DMS53 treated with DMSO at 0.1 percent for 48 hours (cell line): ENCODE measurements around the gene CDKN3.
"Not testable (repeated sequence)": the region's sequence is repeated elsewhere in the genome, so short reads cannot be mapped to it uniquely, and the experiment has no call there.

Experiments
- DNase-seq: peaks from one replicate; lab custom pipeline; 2025; ENCODE audit not compliant: unreplicated experiment; lab: John Stamatoyannopoulos, UW

Gene CDKN3

DNA sequence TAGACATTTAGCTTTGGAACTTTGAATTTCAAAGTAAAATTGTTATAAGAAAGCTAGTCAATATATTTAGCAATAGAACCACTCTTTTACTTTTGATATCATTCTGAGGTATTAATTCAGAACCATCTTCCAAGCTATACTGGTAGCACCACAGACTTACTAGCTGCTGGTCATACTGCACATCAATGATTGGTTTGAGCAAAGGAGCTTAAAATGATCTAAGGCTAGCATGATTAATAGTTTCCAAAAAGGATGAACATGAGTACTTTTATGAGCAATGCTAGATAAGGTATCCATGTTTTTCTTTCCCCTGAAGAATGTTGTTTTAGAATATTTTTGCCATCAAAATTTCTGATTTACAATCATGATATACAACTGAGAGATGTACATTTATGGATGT, 27.2 kb downstream of the CDKN3 start:
- no peak for DNase-seq

DNA sequence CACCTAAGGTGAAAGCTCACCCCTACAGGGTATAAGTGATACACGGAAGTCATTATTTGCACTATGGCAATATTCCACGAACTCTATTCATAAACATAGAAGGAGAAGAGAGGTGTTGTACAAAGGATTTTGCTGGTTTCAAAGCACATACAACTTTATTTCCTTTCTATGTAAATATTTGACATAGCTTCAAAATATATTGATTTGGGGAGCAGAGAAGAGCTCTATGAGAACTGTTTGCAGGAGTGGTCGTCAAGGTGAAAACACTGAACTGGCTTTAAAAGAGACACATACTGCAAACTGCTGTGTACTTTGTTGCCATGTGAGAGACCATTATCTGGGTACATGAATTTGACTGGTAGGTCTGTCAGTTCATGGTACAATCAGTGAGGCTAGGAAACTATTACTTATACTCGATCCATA, 27.7 kb downstream of the CDKN3 start:
- no peak for DNase-seq

DNA sequence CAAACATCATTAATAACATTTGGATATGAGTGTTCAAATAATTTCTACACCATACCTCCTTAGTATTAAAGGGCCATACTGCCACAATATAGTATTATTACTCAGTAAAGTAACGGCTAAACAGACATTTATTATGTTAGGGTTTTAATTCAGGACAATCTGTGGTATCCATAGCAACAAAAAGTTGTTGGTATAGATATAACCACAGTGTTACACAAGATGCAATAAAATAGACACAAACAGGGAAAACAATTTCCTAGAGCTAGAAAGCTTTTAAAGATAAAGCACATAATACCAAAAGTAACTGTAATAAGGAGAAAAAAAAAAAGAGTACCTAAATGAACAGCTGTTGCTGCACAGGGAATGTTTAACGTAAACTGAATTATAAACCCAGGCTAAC, 28.3 kb downstream of the CDKN3 start:
- no peak for DNase-seq

DNA sequence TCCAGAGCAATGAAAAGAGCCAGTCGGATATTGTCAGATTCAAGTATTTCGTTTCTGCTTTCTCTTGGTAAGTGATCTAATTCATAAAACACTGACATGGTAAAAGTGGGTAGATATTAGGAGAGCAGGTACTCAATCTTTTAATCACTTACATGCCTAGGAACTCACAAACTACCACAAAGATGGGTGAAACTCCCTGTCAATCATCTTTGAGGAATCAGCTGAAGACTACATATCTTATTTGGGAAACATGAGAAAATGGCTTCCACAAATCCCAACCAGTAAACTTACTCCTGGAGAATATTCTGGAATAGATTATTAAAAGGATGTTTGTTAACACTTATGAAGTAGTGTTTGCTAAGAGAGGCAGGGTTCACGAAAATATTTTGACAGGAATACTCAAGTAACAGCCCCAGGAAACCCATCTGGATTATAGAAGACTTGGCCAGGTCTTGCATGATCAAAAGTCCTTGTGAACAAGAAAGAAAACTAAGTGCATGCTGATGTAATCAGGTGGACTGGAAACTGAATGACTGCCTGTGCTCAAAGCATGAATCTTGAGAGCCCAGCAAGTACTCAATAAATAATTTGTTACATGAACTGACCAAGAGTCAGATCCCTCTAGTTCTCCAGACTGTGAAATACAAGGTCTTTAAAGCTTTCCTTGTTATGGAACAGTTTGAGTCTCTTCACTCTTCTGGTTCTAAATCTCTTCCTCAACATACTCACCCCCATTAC, 28.9 kb downstream of the CDKN3 start:
- DNase-seq = no peak

DNA sequence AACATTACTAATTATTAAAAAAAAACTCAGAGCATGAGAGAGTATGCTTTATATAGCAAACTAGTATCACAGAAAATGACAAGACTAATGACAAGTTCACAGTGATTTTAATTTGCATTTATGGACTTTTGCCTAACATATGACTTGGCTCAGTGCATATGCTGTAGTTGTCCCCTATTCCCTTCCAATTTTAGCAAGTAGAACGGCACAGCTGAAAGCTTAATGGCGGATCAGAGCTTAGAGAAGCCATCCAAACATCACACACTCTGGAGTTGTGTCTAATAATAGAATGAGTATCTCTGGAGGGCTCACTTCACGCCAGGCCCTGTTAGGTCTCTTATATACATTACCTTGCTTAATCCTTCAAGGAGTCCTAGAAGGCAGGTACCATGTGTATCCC, 31.1 kb downstream of the CDKN3 start:
- DNase-seq = no peak

DNA sequence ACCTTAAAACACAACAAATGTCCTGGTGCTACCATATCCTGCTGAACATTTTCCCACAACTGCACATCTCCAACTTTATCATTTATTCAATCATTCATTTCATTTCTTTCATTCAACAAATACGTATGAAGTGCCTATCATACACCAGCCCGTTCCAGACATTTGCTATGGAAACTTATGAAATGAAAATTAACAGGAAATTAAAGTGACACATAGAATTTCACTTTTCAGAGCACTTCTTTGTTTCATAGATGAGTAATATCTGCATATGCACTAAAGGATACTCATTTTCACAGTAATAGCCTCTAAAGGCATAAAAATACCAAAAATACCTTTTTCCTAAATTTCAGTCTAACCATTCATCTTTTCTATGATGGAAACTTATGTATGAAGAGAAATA, 31.7 kb downstream of the CDKN3 start:
- DNase-seq = no peak

DNA sequence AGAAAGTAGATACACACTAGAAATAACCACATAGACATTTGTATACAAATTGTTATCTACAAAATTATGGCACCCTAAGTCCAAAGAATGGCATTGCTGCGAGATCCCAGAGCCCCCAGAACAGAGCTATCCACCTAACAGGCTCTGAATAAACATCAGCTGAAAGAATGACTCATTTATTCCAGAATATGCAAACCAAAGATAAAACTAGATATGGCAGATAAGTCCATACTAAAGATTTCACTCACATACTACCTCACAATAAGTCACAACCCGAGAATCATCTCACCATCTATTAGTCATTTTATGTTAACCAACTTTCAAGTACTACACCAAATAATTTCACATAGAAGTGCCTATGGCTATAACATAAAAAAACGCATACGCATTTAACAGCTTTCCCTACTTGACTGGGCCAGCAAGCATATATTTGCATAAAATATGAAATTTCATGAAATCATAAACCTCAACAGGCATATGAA, 38.7 kb downstream of the CDKN3 start:
- DNase-seq = no peak

DNA sequence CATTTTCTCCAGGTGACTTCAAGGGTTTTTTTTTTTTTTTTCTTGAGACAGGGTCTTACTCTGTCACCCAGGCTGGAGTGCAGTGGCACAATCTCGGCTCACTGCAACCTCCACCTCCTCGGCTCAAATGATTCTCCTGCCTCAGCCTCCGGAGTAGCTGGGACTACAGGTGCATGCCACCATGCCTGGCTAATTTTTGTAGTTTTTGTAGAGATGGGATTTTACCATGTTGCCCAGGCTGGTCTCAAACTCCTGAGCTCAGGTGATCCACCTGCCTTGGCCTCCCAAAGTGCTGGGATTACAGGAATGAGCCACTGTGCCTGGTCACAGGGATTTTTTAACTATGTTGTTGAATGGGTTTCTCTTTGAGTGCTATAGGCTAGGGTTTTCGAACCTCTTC, 41.1 kb downstream of the CDKN3 start:
- not testable (repeated sequence) for DNase-seq

DNA sequence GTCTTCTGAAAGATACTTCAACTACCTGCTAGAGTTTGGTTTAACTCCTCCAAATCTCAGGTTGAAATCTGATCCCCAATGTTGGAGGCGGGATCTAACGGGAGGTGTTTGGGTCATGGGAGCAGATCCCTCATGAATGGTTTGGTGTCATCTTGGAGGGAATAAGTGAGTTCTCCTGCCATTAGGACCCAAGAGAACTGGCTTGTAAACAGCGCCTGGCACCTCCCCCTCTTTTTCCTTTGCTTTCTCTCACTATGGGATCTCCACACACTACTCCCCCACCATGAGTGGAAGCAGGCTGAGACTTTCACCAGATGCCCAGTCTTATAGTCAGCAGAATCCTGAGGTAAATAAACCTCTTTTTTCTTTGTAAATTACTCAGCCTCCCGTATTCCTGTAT, 41.9 kb downstream of the CDKN3 start:
- no peak for DNase-seq

DNA sequence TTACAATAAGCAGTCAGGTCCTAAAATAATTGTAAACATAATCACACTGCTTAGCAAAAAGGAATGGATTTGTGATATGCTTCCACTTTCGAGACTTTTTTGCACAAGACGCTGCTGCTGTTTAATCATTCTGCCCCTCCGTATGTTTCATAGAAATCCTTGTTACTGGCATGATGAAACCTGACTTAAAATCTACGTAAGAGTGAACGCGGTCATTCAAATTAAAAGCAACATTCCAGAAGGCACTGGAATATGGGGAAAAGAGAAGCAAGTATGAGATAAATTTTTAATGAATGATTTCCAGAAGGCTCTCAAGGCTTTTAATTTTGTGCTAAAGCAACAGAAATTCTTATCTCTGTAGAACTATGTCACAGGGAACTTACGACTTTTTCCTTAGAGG, 43.2 kb downstream of the CDKN3 start:
- DNase-seq = no peak

DNA sequence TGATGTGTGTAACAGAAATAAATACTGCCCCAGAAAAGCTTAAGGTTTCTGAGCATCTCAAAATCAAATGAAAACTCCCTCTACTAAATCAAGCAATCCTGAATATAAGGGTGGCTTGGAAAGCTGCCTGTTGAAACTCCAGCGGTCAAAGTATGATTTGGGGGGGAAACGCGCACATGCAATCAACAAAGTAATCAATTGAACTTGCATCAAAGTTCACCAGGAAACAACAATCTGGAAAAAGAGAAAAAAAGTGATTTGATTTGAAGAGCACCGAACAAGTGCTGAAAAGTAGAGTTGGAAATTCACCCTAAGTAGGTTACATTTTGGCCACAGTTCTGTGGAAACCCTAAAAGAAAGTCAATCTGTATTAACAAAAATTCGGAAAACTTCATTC, 43.7 kb downstream of the CDKN3 start:
- no peak for DNase-seq

DNA sequence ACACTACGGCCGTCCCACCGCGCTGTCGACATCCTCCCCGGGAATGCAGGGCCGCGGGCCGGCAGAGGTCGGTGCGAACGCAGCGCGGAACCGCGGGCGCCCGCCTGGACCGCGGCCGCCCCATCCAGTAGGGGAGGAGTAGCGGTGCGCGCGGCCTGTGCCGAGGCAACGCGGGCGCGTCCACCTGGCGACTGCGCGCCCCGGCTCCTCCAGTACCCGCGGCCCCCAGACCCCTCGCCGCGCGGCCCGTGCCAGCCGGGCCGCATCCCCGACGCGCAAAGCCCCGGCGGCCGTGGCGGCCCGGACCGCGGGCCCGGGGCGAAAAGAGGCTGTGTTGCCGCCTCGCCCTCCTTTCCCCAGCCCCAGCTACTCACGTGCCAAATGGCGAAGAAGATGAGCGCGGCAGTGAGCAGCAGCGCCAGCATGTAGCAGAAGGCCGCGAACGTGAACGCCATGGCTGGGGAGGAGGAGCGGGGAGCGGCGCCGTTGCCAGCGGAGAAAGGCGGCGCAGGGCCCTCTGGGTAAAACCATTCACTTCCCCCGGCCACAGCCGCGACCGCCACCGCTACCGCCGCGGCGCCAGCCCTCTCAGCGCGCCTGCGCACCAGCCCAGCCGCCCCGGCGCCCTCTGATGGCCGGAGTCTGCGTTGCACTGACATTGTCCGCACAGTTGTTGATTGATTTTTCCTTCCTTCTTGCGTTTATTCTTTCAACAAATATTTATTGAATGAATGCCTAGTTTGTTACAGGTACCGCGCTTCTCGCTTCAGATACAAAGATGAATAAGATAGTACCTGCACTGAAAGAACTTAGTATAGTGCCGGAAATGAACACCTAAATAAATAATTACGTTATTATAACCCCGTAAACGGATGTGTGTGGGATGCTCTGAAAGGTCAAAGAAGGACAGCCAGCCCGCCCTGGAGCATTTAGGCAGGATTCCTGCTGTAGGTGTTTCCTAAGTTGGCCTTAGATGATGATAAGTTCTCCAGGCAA, 44.4 kb downstream of the CDKN3 start, which contains the start of gene CNIH1:
TSS of gene CNIH1 (minus strand) at position 502 of the 996 bp plus-strand sequence. CDS start at position 455, 47 bp downstream.
- DNase-seq = peak; percentile 86

DNA sequence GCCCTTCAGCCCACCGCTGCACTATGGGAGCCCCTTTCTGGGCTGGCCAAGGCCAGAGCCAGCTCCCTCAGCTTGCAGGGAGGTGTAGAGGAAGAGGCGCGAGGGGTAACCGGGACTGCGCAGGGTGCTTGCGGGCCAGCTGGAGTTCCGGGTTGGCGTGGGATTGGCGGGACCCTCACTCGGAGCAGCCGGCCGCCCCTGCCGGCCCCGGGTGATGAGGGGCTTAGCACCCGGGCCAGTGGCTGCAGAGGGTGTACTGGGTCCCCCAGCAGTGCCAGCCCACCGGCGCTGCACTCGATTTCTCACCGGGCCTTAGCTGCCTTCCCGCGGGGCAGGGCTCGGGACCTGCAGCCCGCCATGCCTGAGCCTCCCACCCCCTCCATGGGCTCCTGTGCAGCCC, 46.2 kb downstream of the CDKN3 start:
- DNase-seq = not testable (repeated sequence)

DNA sequence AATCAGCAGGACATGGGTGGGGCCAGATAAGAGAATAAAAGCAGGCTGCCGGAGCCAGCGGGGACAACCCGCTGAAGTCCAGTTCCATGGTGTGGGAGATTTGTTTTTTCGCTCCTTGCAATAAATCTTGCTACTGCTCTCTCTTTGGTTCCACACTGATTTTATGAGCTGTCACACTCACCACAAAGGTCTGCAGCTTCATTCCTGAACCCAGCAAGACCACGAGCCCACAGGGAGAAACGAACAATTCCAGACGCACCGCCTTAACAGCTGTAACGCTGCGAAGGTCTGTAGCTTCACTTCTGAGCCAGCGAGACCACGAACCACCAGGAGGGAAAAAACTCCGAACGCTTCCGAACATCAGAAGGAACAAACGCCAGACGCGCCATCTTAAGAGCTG, 47.2 kb downstream of the CDKN3 start:
- DNase-seq = no peak

DNA sequence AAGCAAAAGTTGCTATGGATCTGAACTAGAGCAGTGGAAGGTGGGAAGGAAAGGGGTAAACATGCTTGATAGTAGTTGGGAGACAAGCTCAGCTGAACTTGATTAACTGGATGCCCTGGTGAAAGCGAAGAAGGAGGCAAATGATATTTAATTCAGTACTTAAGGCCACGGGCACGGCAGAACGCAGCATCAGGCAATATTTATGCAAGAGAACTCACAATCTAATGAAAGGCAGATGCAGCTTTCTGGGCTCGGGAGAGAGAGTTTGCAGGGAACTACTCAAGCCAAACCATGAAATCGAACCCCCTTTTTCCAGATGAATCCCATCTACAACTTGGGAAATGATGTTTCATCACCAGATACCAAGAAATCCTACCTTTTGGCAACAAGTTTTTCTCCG, 47.9 kb downstream of the CDKN3 start:
- DNase-seq = no peak

DNA sequence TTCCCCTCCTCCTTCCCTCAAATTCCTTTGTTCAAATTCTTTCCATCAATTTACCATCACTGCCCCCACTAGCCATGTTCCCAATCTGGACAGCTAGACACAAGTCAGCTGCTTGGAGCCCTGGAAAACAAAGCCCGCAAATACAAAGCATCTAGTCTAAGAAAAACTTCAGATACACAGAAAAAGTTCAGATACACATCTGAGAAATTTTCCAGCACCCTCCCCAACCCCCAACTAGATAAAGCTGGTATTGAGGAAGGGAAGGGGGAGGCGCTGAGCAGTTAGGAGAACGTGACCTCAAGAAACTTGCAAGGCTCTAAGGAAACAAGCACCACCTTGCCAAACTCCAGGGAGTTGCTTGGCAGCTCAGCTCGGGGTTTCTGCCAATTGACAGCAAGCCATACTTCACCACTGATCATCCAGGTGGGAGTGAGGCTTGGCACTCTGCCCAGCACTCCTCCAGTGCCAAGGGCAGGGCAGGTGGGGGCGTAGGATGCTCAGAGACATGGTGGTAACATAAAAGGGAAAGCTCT, 49.4 kb downstream of the CDKN3 start:
- no peak for DNase-seq

DNA sequence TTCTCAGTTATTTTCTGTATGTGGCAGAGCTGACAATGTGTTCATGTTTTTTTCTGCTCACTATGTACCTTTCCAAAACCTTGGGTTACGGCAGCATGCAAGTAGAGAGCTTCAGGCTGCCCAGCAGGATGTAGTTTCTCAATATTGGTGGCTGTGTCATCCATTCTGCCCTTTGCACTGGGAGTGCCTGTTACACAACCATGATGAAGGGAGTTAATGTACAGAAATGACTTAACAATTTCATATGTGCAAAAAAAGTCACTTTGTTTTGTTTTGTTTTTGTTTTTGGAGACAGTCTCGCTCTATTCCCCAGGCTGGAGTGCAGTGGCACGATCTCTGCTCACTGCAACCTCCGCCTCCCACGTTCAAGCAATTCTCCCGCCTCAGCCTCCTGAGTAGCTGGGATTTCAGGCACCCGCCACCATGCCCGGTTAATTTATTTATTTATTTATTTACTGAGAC, 50.5 kb downstream of the CDKN3 start:
- no peak for DNase-seq

DNA sequence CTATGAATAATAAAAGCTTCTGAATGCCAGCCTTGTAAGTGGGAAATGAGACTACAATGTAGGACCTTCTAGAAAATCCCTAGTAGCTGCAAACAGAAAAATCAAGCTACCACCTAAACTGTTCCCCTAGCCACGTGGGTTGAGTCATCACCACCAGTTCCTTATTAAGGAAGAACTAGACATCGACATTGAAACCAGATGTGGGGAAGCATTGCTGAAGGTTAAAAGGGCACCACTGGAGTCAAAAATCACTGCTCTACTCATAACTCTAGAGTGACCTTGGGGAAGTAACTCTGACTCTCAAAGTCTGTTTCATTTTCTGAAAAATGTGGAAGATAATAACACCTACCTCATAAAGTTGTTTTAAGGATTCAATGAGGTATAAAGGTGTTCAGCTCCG, 53.7 kb downstream of the CDKN3 start:
- no peak for DNase-seq

DNA sequence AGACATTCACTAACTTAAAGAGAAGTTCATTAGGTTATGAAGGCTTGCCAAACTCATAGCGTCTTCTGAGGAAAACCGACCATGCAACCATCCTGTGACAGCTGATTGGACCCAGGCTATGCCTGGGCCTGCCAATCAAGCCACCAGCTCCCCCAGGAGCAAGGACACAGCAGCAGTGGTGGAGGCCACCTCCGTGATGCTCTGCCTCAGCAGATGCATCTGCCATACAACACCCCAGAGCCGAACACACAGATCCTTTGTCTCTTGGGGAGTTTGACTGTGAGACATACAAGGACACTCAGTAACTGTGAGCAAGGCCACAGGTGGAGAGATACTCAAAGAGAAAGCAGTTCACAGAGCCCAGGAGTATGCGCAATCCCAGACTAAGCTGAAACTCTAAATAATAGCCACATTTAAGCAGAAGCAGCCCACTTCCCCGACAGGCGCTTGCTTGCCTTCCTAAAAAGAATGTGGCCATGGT, 54.4 kb downstream of the CDKN3 start:
- no peak for DNase-seq

DNA sequence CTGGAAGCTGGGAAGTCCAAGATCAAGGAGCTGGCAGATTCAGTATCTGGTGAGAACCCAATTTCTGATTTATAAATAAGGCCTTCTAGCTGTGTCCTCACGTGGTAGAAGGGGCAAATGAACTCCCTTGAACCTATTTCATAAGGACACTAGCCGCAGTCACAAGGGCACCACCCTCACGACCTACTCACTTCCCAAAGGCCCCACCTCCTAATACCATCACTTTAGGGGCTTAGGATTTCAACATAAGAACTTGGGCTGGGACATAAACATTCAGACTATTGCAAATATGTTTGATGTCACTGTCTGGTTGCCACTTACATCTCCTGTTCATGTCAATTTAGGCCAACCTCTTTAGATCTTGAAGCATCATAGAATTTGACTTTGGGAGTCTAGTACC, 55.2 kb downstream of the CDKN3 start:
- no peak for DNase-seq

DNA sequence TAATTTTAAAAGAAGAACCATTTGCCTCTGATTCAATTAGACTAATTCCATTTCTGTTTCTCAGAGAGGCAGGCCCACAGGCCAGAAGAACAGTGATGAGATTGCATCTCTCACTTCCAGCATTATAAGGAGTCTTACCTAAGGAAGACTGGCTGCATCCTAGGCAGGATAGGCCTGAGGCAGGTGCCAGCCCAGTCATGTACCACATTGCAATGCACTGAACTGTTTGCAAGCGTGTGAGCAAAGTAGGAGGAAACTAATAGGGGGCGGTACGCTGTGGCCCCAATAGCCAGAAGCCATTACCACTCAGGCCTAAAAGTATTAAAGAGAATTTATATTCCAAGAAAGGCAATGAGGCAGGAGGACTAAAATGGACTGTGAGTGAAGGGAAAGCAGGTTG, 56.4 kb downstream of the CDKN3 start:
- no peak for DNase-seq
